ENCODE measurements around the gene NEK10. TPM values are rescaled to one million over a fixed set of nuclear protein-coding genes. Genes with fewer than 3 reads are reported as not detected.
"Not testable (repeated sequence)": the region's sequence is repeated elsewhere in the genome, so short reads cannot be mapped to it uniquely, and the experiment has no call there.

NEK10 gene
- total and polyA plus RNA-seq, 2 donors (not counting 3 experiments of a cell fraction or from before 2014, with no cell fraction given), result 0.32 to 5.0 TPM

DNA sequence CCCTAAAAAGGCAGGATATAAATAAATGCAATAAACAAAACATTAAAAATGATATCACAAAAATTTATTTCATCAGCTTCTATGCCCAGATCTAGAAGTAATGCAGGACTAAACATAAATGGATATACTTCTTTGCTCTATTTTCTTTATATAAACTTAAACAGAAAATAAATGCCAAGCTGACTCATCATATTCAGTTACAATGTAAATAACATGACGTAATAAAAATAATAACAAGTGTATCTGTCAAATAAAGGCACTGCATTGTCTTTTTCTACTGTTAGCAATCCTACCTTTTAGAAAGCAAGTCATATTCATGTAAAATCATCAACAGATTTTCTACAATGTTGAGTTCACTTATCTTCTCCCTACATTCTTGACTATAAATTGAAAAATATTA lies 61.6 kb downstream of the NEK10 start:
- Histone ChIP-seq H3K27me3 (ENCODE audit: control insufficient read depth in 2 of 2, insufficient read depth in 2 of 2, low read length in 2 of 2) (no peaks in the 10 kb centered on the region), H3K9me1 (replicated peaks; ENCODE audit: control insufficient read depth, extremely low read depth, insufficient read depth, low read length) (no peaks in the 10 kb centered on the region), H3K4me1 (ENCODE audit: control insufficient read depth, extremely low read depth, insufficient read depth, low read length) (peaks cover 9% of the 10 kb centered on the region), H2AFZ (ENCODE audit: low read depth, low read length) (no peak overlapping the region), H3K9ac (replicated peaks; ENCODE audit: extremely low read depth, insufficient read depth, low read length) (no peak overlapping the region), H3K4me3 (replicated peaks in 1 of 3; ENCODE audit: insufficient read depth in 1 of 3, low read depth in 1 of 3, low read length in 3 of 3) (no peak overlapping the region), H3K36me3 (ENCODE audit: control insufficient read depth in 2 of 2, extremely low read depth in 1 of 2, insufficient read depth in 2 of 2, low read length in 2 of 2) (no peaks in the 10 kb centered on the region), H3K9me3 (replicated peaks; ENCODE audit: control insufficient read depth, insufficient read depth, low read length) (no peaks in the 10 kb centered on the region), H3K4me2 (ENCODE audit: insufficient read depth, low read length) (no peak overlapping the region), H4K20me1 (replicated peaks; ENCODE audit: control insufficient read depth, extremely low read depth, insufficient read depth, low read length) (no peaks in the 10 kb centered on the region), H3K27ac (ENCODE audit: insufficient read depth, low read depth, low read length) (no peak overlapping the region), H3K79me2 (ENCODE audit: control insufficient read depth, insufficient read depth, low read length) (no peaks in the 10 kb centered on the region)
- dilution Hi-C loops (cut with MboI; ENCODE audit: extremely low pct_ligation_motif_present, low sequenced_read_pairs), result no loop called here
- DNase-seq (ENCODE audit: low read depth, low spot score) (no peak), FAIRE-seq (no peak)
- intact Hi-C loops (cut with micrococcal nuclease), result no loop called here
- CTCF ChIA-PET, result no interaction called here
- POLR2A ChIA-PET, result no interaction called here
- no TSS peak for BruUV-seq (replicated peaks)
- TF ChIP-seq, protein P1, sequence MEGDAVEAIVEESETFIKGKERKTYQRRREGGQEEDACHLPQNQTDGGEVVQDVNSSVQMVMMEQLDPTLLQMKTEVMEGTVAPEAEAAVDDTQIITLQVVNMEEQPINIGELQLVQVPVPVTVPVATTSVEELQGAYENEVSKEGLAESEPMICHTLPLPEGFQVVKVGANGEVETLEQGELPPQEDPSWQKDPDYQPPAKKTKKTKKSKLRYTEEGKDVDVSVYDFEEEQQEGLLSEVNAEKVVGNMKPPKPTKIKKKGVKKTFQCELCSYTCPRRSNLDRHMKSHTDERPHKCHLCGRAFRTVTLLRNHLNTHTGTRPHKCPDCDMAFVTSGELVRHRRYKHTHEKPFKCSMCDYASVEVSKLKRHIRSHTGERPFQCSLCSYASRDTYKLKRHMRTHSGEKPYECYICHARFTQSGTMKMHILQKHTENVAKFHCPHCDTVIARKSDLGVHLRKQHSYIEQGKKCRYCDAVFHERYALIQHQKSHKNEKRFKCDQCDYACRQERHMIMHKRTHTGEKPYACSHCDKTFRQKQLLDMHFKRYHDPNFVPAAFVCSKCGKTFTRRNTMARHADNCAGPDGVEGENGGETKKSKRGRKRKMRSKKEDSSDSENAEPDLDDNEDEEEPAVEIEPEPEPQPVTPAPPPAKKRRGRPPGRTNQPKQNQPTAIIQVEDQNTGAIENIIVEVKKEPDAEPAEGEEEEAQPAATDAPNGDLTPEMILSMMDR (IDR thresholded peaks at IDR 0.05; ENCODE audit: extremely low read depth in 1 of 2, insufficient read depth in 1 of 2, low read depth in 1 of 2, low read length in 2 of 2), result no peak
- TF ChIP-seq GATA2 (IDR thresholded peaks at IDR 0.05; ENCODE audit: insufficient read depth, insufficient read length, low read depth, low read length) (no peak), FOS (IDR thresholded peaks at IDR 0.05; ENCODE audit: borderline replicate concordance, insufficient read depth, low read length) (no peak)

DNA sequence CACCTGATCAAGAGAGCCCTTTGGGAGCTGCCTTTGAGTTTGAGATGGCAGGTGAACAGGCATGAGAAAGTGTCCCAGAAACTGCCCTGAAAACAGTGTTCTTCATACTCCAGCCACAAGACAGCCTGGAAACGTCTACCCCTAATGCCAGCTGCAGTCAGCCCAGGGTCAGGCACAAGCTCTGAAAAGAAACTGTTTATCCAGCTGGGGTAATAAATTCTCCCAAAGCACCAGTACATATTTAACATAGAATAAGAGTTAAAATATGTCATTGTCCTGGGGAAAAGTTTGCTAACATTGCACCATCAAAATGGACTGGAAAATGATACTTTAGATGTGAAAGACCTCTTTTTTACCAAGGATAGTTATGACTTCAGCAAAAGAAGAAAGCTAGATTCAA lies 66.3 kb downstream of the NEK10 start:
- H3K79me2 ChIP-seq (ENCODE audit: control insufficient read depth, insufficient read depth, low read length), result no peaks in the 10 kb centered on the region
- FAIRE-seq (no peak), DNase-seq (ENCODE audit: low read depth, low spot score) (no peak)
- H3K4me3 ChIP-seq (replicated peaks in 1 of 3; ENCODE audit: insufficient read depth in 1 of 3, low read depth in 1 of 3, low read length in 3 of 3), result no peak overlapping the region
- H4K20me1 ChIP-seq (replicated peaks; ENCODE audit: control insufficient read depth, extremely low read depth, insufficient read depth, low read length), result no peaks in the 10 kb centered on the region
- H2AFZ ChIP-seq (ENCODE audit: low read depth, low read length), result no peak overlapping the region
- H3K4me2 ChIP-seq (ENCODE audit: insufficient read depth, low read length), result no peak overlapping the region
- H3K4me1 ChIP-seq (ENCODE audit: control insufficient read depth, extremely low read depth, insufficient read depth, low read length), result no peaks in the 10 kb centered on the region
- dilution Hi-C loops (cut with MboI; ENCODE audit: extremely low pct_ligation_motif_present, low sequenced_read_pairs) (no loop called here), intact Hi-C loops (cut with micrococcal nuclease) (no loop called here)
- ChIA-PET POLR2A (no interaction called here), CTCF (interaction anchor here (0.9 to 1.4 kb wide), 4 partner anchors 8 to 409 kb away, joined by 3 read pairs; no protein-coding TSS in a partner anchor)
- no peaks in the 10 kb centered on the region for H3K9me1 ChIP-seq (replicated peaks; ENCODE audit: control insufficient read depth, extremely low read depth, insufficient read depth, low read length)
- no peaks in the 10 kb centered on the region for H3K27me3 ChIP-seq (ENCODE audit: control insufficient read depth in 2 of 2, insufficient read depth in 2 of 2, low read length in 2 of 2)
- H3K36me3 ChIP-seq (ENCODE audit: control insufficient read depth in 2 of 2, extremely low read depth in 1 of 2, insufficient read depth in 2 of 2, low read length in 2 of 2), result no peaks in the 10 kb centered on the region
- no TSS peak for BruUV-seq (replicated peaks)
- TF ChIP-seq MYC (IDR thresholded peaks at IDR 0.05; ENCODE audit: low read depth, low read length), result no peak
- no peak for TF ChIP-seq POLR2AphosphoS5 (IDR thresholded peaks at IDR 0.05; ENCODE audit: insufficient read depth, low read depth, low read length)
- no peak for TF ChIP-seq EZH2 (IDR thresholded peaks at IDR 0.05; ENCODE audit: borderline replicate concordance, low read depth, low read length, severe bottlenecking)
- no peak for TF ChIP-seq FOS (IDR thresholded peaks at IDR 0.05; ENCODE audit: borderline replicate concordance, insufficient read depth, low read length)
- TF ChIP-seq, protein P2, sequence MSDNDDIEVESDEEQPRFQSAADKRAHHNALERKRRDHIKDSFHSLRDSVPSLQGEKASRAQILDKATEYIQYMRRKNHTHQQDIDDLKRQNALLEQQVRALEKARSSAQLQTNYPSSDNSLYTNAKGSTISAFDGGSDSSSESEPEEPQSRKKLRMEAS (IDR thresholded peaks at IDR 0.05; ENCODE audit: insufficient read depth, insufficient read length), result no peak
- no peak for TF ChIP-seq POLR2A (IDR thresholded peaks at IDR 0.05; ENCODE audit: low read depth, low read length)
- TF ChIP-seq GATA2 (IDR thresholded peaks at IDR 0.05; ENCODE audit: insufficient read depth, insufficient read length, low read depth, low read length), result no peak
- no peak overlapping the region for H3K27ac ChIP-seq (ENCODE audit: insufficient read depth, low read depth, low read length)
- no peaks in the 10 kb centered on the region for H3K9me3 ChIP-seq (replicated peaks; ENCODE audit: control insufficient read depth, insufficient read depth, low read length)
- H3K9ac ChIP-seq (replicated peaks; ENCODE audit: extremely low read depth, insufficient read depth, low read length), result no peak overlapping the region

DNA sequence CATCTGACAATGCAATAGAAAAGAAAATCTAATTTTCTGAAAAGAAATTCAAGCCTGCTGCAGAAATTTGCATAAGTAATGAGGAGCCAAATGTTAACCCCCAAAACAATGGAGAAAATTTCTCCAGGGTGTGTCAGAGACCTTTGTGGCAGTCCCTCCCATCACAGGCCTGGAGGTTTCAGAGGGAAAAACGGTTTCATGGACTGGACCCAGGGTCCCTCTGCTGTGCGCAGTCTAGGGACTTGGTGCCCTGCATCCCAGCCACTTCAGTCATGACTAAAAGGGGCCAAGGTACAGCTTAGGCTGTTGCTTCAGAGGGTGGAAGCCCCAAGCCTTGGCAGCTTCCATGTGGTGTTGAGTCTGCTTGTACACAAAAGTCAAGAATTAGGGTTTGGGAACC lies 70.2 kb downstream of the NEK10 start:
- H3K4me3 ChIP-seq (replicated peaks in 1 of 3; ENCODE audit: insufficient read depth in 1 of 3, low read depth in 1 of 3, low read length in 3 of 3); H2AFZ ChIP-seq (ENCODE audit: low read depth, low read length); H3K36me3 ChIP-seq (ENCODE audit: control insufficient read depth in 2 of 2, extremely low read depth in 1 of 2, insufficient read depth in 2 of 2, low read length in 2 of 2); intact Hi-C loops (cut with micrococcal nuclease); POLR2A ChIA-PET; H3K27me3 ChIP-seq (ENCODE audit: control insufficient read depth in 2 of 2, insufficient read depth in 2 of 2, low read length in 2 of 2); H3K4me1 ChIP-seq (ENCODE audit: control insufficient read depth, extremely low read depth, insufficient read depth, low read length); FAIRE-seq; H4K20me1 ChIP-seq (replicated peaks; ENCODE audit: control insufficient read depth, extremely low read depth, insufficient read depth, low read length); dilution Hi-C loops (cut with MboI; ENCODE audit: extremely low pct_ligation_motif_present, low sequenced_read_pairs); DNase-seq (ENCODE audit: low read depth, low spot score); BruUV-seq (replicated peaks); H3K79me2 ChIP-seq (ENCODE audit: control insufficient read depth, insufficient read depth, low read length); H3K9me1 ChIP-seq (replicated peaks; ENCODE audit: control insufficient read depth, extremely low read depth, insufficient read depth, low read length); H3K4me2 ChIP-seq (ENCODE audit: insufficient read depth, low read length); H3K27ac ChIP-seq (ENCODE audit: insufficient read depth, low read depth, low read length); CTCF ChIA-PET; H3K9me3 ChIP-seq (replicated peaks; ENCODE audit: control insufficient read depth, insufficient read depth, low read length); H3K9ac ChIP-seq (replicated peaks; ENCODE audit: extremely low read depth, insufficient read depth, low read length): not testable (repeated sequence)
